AG09309 (cell line): ENCODE data around the gene STMN3.

Source experiments
- DNase-seq: peaks from one replicate; pipeline ENCODE4 v3.0.0-alpha.2; 2010; ENCODE audit warnings: low read depth
- H3K4me3 ChIP-seq: 2 replicates; pipeline ENCODE4 v1.5.1; 2011; ENCODE audit warnings: mild to moderate bottlenecking, low read depth, low read length, moderate library complexity; ENCODE audit not compliant: control insufficient read depth
- CTCF ChIP-seq: IDR thresholded peaks from 2 replicates; pipeline ENCODE4 v1.5.1; 2011; ENCODE audit warnings: mild to moderate bottlenecking, low read depth, low read length, inconsistent platforms; ENCODE audit not compliant: insufficient read depth, control insufficient read depth; ENCODE audit errors: missing control alignments

The STMN3 gene

GRCh38 chr20:63695424-63696305, 42.4 kb upstream of the STMN3 start:
- no peak overlapping the region for H3K4me3 ChIP-seq
- no peak for TF ChIP-seq CTCF
- no peak for DNase-seq

- H3K4me3 ChIP-seq, result no peak overlapping the region
- DNase-seq, result no peak
- TF ChIP-seq CTCF, result no peak
These were observed 41.6 kb upstream of the STMN3 start for GRCh38 chr20:63694584-63695423.

- no peak for TF ChIP-seq CTCF
- H3K4me3 ChIP-seq, result no peak overlapping the region
- no peak for DNase-seq
These were observed 40.7 kb upstream of the STMN3 start for GRCh38 chr20:63693733-63694583.

GRCh38 chr20:63693083-63693732, 40.0 kb upstream of the STMN3 start:
- TF ChIP-seq CTCF, result no peak
- no peak overlapping the region for H3K4me3 ChIP-seq
- DNase-seq, result no peak

- no peak for DNase-seq
- TF ChIP-seq CTCF, result no peak
- H3K4me3 ChIP-seq, result no peak overlapping the region
These were observed 39.3 kb upstream of the STMN3 start for GRCh38 chr20:63692436-63693082.
